Activated CD4-positive, alpha-beta T cell treated with anti-CD3 and anti-CD28 coated beads, Interleukin-2, amount 50 U/mL, for 48 hours (primary cell): ENCODE data around the gene MYADML2.

ENCODE experiments used
- DNase-seq, 2 experiments: peaks; one replicate each; pipeline ENCODE4 v3.0.0-alpha.2; 2020

The MYADML2 gene

GRCh38 chr17:81895400-81895799 is 51.6 kb downstream of the MYADML2 start:
- DNase-seq = no peak

- DNase-seq = no peak
Measured at GRCh38 chr17:81891303-81891552, 55.8 kb downstream of the MYADML2 start.

- DNase-seq = peak; percentile 21 to 37
Measured at GRCh38 chr17:81890447-81891302, 56.4 kb downstream of the MYADML2 start.
